Hepatic stellate cell (primary cell): ENCODE measurements around the gene EIF4E.
"Not testable (repeated sequence)": the region's sequence is repeated elsewhere in the genome, so short reads cannot be mapped to it uniquely, and the experiment has no call there.

Experiments
- DNase-seq: peaks from one replicate; pipeline ENCODE4 v3.0.0; 2011; ENCODE audit warnings: low spot score

Gene EIF4E, protein sequence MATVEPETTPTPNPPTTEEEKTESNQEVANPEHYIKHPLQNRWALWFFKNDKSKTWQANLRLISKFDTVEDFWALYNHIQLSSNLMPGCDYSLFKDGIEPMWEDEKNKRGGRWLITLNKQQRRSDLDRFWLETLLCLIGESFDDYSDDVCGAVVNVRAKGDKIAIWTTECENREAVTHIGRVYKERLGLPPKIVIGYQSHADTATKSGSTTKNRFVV

DNA sequence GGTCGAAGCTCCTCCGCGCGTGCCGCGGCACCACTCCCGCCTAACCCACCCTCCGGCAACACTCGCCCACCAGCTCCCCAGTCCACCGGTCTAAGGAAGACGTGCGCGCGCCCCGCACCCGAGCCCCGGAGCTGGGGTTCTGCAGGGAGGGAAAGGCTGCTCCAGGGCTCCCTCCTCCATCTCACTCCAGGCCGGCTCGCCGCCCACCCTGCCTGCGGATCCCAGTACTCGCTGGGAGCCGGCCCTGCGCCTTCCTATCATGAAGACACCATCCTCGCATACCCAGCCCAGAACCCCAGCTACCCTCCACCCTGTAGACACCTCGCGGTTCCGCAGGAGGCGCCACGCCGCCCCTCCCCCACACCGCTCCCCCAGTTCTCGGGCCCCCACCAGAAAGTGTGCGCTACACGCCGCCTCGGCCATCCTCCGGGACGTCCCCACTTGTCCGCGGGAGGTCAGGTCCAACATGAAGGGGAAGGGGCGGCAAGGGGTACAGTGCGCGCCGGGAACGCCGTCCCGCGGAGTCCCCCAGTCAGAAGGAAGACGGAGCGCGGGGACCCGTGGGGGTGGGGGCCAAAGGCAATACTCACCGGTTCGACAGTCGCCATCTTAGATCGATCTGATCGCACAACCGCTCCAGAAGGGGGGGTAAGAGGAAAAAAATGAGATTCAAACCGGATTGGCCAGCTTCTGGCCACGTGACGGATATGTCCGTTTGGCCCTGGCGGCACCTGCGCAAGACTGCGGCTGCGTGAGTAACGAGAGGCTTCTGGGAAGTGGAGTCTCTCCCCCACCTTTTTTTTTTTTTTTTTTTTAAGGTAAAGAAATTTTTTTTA is at the start of gene EIF4E:
Gene EIF4E (minus strand): TSS at position 629 of the 836 bp plus-strand sequence. CDS start 21 bp downstream, at position 608.
- DNase-seq: peak; percentile 95

DNA sequence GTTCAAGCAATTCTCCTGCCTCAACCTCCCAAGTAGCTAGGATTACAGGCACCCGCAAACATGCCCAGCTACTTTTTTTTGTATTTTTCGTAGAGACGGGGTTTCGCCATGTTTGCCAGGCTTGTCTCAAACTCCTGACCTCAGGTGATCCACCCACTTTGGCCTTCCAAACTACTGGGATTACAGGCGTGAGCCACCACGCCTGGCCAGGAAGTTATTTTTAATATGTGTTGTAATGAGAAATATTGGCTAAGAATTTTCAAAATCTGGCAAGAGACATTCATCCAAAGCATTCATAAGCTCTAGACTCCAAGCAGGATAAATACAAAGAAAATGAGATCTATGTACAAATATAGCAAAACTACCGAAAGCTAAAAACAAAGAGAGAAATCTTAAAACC is 48.6 kb upstream of the EIF4E start:
- no peak for DNase-seq

DNA sequence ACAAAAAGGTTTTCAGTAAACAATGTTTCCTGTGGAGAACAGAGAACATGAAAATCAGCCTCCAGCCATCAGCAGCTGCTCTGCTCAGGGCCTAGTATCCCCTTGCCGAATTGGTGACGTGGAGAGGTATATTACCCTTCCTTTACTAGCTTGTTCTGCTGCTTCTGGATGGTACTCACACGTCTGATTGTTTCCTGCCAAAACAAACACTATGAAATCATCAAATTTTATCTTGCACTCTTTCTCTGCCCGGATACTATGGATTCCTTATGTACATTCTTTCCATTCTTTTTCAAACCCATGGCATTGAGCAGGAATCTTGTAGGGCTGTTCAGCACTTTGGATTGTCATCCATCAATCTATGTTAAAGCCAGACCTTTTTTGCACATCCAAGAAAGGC is 47.8 kb upstream of the EIF4E start:
- DNase-seq: no peak

DNA sequence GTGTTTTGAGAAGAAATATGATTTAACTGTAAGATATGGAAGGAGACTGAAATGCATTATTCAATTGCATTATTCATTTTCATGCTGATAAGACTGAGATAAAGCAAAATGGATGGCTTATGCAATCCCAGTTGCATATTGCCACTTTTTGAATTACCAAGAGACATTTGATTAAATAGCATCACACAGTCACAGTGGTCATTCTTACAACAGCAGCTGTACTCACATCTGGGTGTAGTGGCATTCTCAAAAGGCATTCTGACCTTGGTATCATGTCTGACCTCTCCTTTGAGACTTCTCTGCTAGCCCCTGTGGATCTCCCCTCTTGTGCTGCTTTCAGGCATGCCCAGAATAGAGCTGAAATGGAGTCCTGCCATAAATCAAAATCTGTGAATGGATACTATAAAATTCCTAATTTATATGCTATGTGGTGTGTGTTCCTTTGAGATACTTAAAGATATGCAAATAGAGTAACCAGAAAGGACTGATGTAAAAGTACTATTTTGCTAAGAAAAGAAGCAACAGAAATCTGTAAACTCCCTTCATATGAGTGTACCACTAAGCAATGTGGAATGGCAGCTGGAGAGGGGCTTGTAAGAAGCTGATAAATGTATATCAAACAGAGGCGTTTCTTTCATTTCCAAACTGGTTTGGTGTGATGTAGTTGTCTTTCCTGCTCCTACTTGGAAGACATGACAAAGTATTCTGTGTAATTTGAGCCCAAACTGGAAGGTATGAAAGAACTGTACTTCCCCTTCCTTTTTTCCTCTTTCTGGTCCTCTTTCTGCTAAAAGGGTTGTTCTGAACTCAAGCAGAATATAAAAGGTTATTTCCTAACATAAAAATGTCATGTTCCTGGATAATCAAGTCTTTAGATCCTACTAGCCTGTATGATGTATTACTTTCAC is 41.2 kb upstream of the EIF4E start:
- DNase-seq: no peak

DNA sequence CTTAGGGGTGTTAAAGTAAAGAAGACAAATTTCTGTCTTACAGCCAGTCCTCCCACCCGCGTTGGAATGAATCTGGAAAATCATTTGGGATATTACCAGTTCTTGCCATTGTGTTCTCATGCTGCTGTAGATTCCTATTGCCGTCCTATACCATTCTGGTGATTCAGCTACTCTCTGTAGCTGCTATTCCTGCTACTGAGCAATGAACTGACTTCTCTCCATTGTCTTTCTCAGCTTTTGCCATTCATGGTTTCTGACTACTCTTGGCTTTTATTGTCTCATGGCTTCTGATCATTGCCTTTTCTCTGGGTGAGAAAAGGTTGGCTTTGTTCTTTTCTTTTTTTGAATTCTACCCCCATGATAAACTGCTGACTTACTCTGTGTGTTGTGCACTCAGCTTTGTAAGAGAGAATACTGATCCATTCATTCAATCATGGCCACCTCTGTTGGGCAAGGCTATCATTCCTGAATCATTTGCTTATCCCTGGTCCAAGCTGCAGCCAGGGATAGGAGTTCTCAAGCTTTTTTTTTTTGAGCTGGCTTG is 38.9 kb upstream of the EIF4E start:
- no peak for DNase-seq

DNA sequence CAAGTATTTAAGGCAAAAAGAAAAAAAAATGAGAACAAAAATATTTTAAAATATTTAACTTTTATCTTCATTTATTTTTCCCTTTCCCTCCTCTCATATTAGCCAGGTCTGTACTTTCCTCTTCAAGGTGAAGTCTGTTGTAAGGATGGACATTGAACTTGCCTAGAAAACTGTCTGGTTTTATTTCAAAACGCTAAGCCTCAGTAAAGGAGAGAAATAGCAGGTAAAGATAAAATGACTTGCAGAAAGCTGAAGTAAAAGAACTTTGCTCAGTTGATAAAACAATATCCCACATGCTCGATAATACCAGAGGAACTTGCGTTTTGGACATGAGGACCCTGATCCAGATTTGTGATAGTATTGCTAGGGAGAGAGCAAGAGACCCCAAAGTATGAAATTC is 38.0 kb upstream of the EIF4E start:
- DNase-seq: no peak

DNA sequence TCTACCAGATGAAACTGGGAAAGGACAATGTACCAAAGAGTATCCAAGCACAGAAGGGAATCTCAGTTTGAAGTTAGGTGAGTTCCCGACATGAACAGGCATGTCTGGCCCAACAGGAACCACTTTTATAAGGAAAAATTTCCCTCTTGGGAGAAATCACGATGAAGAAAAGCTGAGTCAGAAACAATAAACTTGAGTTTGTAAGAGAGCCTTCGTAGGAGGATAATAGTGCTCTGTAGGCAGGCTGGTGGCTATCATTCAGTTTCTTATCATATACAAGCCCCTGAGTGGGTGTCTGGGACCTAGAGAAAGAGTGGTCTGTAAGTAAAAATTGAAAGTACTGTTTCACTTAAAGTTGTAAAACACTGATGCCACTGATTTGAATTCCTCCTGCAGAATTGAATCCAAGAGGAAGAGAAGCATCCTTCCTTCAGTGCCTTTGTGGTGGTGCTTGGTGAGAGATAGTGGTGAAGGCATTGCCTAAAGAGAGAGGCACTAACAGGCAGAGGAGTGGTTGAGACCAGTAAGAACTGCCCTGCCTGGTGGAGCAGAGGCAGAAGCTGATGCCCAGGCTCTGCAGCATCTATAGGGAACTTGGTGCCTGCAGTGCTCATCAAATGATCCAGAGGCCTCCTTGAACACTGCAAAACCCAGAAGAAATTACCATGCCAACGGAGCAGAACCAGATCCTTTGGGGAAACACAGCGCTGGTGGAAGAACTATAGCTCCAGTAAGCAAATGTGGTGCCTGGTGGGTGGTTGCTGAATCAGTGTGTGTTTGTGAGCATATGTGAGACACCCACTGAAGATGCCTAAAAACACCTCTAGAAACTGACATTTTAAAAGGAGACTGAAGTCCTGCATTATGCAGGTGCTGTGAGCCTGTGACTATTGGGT is 34.9 kb upstream of the EIF4E start:
- no peak for DNase-seq

DNA sequence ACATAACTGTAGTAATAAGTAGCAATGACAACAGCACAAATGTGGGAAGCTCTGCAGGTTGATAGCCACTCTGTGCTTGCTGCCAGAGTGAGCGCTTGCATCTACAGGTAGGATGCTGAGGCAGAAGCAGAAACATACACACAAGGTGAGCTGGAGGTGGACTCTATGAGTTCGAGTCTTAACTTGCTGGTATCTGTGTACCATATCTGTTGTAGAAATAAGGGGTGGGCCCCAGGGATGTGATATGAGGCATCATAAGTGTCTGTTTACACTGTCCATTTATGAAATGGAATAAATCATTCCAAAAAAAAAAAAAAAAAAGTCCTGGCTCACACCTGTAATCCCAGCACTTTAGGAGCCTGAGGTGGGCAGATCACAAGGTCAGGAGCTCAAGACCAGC is 32.8 kb upstream of the EIF4E start:
- no peak for DNase-seq

DNA sequence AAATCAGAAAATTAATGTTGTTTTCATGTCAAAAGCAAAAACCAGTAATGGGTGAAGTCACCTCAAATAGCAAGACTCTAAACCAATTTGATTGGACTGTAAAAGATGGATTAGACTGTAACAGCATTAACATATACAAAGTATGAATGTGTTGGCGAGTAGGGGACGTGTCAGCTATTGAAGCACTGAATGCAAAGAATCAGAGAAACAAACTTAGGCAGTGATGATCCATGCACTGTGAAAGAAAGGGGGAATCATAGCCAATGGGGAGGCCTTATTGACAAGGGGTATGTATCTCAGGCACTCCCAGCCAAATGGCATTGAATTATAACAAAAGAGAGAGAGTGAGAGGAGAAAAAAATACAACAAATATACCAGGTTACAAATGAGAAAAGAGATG is 30.5 kb upstream of the EIF4E start:
- DNase-seq: no peak

DNA sequence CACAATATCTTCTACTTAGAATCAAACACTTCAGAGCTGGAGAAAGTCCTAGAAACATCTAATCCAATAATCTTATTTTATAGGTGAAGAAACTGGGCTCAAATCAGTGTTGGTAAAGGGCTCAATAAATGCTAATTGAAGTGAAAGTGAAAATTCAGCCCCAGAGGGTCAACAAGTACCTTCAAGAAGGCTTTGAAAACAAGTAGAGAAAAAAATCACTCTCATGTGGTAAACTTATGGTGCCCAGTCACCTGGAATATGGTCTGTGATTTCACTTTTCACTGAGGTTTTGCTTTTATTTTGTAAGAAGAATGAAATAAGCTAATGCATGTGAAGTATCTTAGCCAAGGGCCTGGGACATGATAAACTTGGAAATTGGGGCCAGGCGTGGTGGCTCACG is 29.1 kb upstream of the EIF4E start:
- DNase-seq: no peak

DNA sequence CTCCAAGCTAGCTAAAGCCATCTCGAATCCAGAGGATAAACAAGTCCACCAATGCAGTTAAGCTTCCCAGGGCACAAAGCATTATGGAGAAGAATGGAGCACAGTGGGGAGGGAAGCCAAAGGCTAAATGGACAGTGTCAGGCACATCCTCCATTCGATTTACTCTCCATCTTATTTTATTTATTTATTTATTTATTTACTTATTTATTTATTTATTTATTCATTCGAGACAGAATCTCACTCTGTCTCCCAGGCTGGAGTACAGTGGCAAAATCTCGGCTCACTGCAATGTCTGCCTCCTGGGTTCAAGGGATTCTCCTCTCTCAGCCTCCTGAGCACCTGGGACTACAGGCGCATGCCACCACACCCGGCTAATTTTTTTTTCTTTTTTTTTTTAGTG is 26.3 kb upstream of the EIF4E start:
- DNase-seq: no peak

DNA sequence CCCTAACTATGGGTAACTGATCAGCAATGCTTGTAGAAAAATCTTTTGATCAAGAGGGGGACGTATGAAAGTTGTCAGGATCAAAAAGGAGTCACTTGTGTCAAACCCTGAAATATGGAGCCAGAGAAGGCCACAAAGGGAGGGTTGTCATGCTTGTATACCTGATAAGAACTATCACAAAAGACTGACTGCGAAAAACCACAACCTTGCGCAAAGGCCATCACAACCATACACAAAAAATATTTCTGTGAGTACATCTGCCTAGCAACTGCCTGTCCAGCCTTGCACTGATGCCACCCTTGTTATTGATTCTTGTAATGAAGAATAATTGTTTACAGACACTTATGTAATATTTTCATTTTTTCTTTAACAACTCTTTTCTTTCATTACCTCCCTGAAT is 22.8 kb upstream of the EIF4E start:
- DNase-seq: no peak

DNA sequence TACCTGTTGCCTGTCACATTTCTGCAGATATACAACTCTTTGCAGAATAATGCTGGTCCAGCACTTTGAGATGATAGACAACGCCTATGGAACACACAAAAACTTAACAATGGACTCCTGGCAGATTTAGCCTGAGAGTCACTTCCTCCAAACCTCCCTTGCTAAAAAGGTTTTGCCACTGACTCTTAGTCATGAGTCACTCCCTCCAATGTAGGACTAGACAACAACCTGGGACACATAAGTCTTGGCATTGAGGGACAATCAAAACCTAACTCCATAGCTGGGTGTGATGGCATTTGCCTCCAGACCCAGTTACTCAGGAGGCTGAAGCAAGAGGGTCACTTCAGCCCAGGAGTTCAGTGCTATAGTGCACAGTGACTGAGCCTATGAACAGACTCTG is 22.0 kb upstream of the EIF4E start:
- no peak for DNase-seq

DNA sequence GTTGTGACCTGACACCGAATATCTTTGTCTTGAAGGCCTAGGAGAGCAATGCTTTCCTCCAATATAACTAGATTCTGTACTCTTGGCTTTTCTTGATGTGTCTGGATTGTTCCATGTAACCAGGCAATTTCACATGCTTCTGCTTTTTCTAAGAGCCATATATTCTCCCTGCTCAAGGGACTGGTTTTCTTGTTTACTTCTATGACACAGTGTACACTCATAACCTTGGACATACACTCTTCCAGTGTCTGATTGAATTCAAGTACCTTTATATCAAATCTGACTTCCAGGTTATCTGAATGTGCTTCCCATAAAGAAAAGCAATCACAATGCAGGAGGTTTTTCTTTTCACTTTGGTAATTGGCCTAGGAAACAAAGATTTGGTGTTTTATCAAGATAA is 17.4 kb upstream of the EIF4E start:
- no peak for DNase-seq

DNA sequence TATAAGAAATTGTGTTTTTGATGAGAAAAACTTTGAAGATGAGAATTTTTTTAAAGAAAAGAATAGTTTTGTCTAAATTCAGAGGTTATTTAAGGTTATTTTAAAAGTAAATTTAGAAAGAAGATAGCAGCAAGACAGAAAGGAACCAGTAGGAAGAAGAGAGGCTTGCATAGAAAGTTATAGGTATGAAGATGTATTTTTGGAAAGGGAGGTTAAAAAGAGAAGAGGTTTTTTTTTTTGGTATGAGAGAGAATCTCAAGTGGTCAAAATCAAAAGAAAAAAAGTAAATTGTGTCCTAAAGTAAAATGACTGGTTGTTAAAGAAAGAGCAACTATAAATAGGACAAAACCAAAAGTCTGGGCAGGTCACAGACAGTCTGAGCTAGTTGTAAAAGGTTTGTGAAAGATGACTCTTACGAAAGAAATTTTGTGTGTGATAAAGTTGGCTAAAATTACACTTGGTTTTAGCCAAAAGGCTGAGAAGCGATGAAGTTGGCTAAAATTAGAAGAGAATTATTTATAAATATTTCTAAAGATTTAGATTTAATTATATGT is 16.4 kb upstream of the EIF4E start:
- DNase-seq: no peak

DNA sequence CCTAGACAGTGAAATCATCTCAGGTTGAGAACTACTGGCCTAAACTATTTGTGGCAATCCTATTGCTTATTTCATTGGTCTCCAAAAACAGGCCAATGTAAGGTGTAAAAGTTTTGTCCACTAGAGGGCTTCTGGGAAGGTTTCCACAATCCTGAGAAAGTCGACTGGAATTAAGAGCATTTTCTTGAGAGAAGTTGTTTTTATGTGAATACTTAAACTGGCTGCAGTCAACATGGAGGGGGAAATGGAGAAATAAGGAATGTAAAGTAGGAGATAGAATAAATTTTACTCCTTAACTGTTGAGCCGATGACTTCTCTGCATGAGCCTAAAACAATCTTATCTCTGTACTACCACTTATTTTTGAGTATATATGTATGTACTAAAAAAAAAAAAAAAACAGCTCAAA is 11.0 kb upstream of the EIF4E start:
- peak; percentile 44 for DNase-seq

DNA sequence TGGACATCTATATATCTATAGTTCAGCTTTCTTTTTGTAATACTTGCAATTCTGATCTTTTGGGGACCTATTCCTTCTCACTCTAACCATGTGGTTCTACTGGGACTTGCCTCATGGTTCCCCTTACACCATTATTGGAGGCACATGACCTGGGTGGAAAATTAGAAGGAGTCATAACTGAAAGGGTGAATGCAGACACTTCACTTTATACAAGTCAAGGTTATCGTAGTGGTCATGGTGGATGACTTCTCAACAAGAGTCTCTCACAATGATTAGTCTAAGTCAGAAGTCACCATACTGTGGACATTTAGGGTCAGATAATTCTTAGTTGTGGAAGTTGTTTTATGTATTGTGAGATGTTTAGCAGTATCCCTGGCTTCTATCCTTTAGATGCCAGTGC is 10.5 kb upstream of the EIF4E start:
- DNase-seq: no peak

DNA sequence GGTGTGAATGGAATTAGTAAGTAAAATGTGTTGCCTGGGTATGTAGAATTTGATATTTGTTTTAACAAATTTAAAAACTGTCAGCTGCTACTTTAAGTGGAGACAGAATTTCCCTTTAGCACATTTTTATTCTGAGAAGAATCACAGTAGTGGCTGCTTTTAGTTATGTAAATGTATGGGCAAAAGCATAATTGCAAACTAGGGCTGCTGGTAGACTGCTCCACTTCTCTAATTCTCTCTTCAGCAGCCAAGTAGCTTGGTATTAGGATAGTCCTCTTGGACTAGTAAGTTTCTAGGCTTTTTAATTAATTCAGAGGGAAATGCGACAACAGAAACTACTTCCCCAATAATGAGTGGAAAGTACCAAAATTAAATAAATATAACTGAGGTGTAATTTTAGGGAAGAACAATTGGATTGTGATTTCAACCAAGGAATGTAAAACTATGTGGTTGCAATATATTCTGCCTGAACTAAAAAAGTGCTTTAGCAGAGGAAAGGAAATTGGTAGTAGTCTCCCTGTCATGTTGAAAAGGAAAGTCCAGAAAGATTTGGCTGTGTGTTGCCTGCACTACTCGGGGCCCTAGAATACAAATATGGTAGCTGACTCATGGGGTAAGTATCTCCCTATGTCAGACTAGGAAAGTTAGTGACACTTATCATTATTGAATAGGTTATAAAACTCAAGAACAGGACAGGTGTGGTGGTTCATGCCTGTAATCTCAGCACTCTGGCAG is 9.2 kb upstream of the EIF4E start:
- DNase-seq: peak; percentile 51

DNA sequence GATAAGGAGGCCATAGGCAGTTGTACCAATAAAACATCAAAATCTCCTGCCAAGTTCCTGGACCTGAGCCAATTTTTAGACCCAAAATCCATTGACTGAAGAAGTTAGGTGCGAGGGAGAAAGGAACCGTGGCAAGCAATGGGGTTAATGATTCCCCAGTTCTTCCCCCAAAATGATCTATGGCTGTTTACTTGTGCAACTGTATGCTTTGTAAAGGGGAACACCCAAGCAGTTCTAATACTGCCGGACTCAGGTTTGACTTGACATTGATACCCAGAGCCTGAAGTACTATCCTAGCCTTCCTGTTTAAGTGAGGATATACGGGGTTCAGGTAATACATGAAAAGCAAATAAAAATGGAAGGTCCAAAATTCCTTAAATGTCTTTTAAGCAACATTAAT is 6.7 kb upstream of the EIF4E start:
- no peak for DNase-seq

DNA sequence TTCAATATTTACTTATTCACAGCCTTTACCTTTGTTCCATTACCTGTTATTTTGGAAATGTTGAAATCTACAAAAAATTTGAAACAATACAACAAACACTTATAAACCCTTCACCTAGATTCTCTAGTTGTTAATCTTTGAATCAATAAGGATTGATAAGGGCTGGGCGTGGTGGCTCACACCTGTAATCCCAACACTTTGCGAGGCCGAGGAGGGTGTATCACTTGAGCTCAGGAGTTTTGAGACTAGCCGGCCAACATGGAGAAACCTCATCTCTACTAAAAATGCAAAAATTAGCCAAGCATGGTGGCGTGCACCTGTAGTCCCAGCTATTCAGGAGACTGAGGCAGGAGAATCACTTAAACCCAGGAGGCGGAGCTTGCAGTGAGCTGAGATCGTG is 5.9 kb upstream of the EIF4E start:
- DNase-seq: not testable (repeated sequence)
